Lower leg skin (tissue), 3 donors: ENCODE results near the gene TRAF3.

Experiments used
- CTCF ChIP-seq, 3 donors: fragments of 450-650 bp; IDR thresholded peaks; one replicate each; pipeline ENCODE4 v1.5.1; 2016; ENCODE audit warnings: antibody characterized with exemption in 3 of 3, mild to moderate bottlenecking in 3 of 3, moderate library complexity in 2 of 3
- POLR2A ChIP-seq, 2 donors: fragments of 450-650 bp; IDR thresholded peaks; one replicate each; pipeline ENCODE4 v1.6.1; 2016 to 2017; ENCODE audit warnings: antibody characterized with exemption in 2 of 2, mild to moderate bottlenecking in 1 of 2, moderate library complexity in 1 of 2

- no peak for TF ChIP-seq CTCF (IDR thresholded peaks at IDR 0.05)
- no peak for TF ChIP-seq POLR2A (IDR thresholded peaks at IDR 0.05)
Observed at GRCh38 chr14:102928412-102929240, 151.4 kb downstream of the TRAF3 start.
